Astrocyte (in vitro differentiated cells and primary cell): Measurements from ENCODE around the gene RGS8. TPM values are rescaled to one million over a fixed set of nuclear protein-coding genes. Genes with fewer than 3 reads are reported as not detected.

Experiments used
- DNase-seq: peaks from one replicate; pipeline ENCODE4 v3.0.0-alpha.2; 2010; ENCODE audit warnings: low read depth
- FAIRE-seq: peaks from 2 replicates; lab custom pipeline; 2011; peaks lifted over from hg19 to GRCh38; lab: Jason Lieb, UNC
- H2AFZ ChIP-seq: 2 replicates; pipeline ENCODE4 v1.6.0; 2012; ENCODE audit warnings: low read depth, low read length, inconsistent platforms
- H3K27ac ChIP-seq: 2 replicates; pipeline ENCODE4 v1.5.1; 2011; ENCODE audit warnings: low read depth, low read length, inconsistent platforms
- H3K27me3 ChIP-seq: 2 replicates; pipeline ENCODE4 v1.6.0; 2011; ENCODE audit warnings: low read length, inconsistent platforms; ENCODE audit not compliant: insufficient read depth
- H3K36me3 ChIP-seq: 2 replicates; pipeline ENCODE4 v1.5.1; 2011; ENCODE audit warnings: low read length, inconsistent platforms; ENCODE audit not compliant: insufficient read depth
- H3K4me1 ChIP-seq: 2 replicates; pipeline ENCODE4 v1.5.1; 2011; ENCODE audit warnings: low read length, inconsistent platforms; ENCODE audit not compliant: insufficient read depth
- H3K4me2 ChIP-seq: 2 replicates; pipeline ENCODE4 v1.6.0; 2012; ENCODE audit warnings: low read length, inconsistent platforms
- H3K4me3 ChIP-seq: 2 replicates; pipeline ENCODE4 v1.5.1; 2011; ENCODE audit warnings: low read depth, mild to moderate bottlenecking, low read length, inconsistent platforms; ENCODE audit not compliant: insufficient read depth
- H3K79me2 ChIP-seq: 2 replicates; pipeline ENCODE4 v1.6.0; 2012; ENCODE audit warnings: mild to moderate bottlenecking, low read length, inconsistent platforms; ENCODE audit not compliant: insufficient read depth
- H3K9ac ChIP-seq: 2 replicates; pipeline ENCODE4 v1.6.0; 2012; ENCODE audit warnings: mild to moderate bottlenecking, low read length, inconsistent platforms
- H3K9me3 ChIP-seq: 2 replicates; pipeline ENCODE4 v1.5.1; 2012; ENCODE audit warnings: low read depth, mild to moderate bottlenecking, low read length, inconsistent platforms; ENCODE audit not compliant: insufficient read depth
- H4K20me1 ChIP-seq: 2 replicates; pipeline ENCODE4 v1.6.0; 2012; ENCODE audit warnings: low read length, inconsistent platforms; ENCODE audit not compliant: insufficient read depth
- H3K27ac Mint-ChIP-seq: one replicate; pipeline ENCODE4 v1.8.0; 2021; ENCODE audit warnings: mild to moderate bottlenecking, mixed read lengths; ENCODE audit not compliant: unreplicated experiment
- H3K27me3 Mint-ChIP-seq: one replicate; pipeline ENCODE4 v1.8.0; 2021; ENCODE audit warnings: low read depth, mixed read lengths; ENCODE audit not compliant: unreplicated experiment
- H3K36me3 Mint-ChIP-seq: one replicate; pipeline ENCODE4 v1.8.0; 2021; ENCODE audit warnings: low read depth, mixed read lengths; ENCODE audit not compliant: unreplicated experiment
- H3K4me1 Mint-ChIP-seq: one replicate; pipeline ENCODE4 v1.8.0; 2021; ENCODE audit warnings: low read depth, mixed read lengths; ENCODE audit not compliant: unreplicated experiment
- H3K4me3 Mint-ChIP-seq: one replicate; pipeline ENCODE4 v1.8.0; 2021; ENCODE audit warnings: mild to moderate bottlenecking, moderate library complexity, mixed read lengths; ENCODE audit not compliant: unreplicated experiment
- H3K9me3 Mint-ChIP-seq: one replicate; pipeline ENCODE4 v1.8.0; 2021; ENCODE audit warnings: mild to moderate bottlenecking, mixed read lengths; ENCODE audit not compliant: unreplicated experiment
- CTCF ChIP-seq: IDR thresholded peaks from 2 replicates; pipeline ENCODE4 v1.5.1; 2011; ENCODE audit warnings: low read depth, mild to moderate bottlenecking, inconsistent platforms, low read length, moderate library complexity; ENCODE audit not compliant: insufficient read depth
- EZH2 ChIP-seq: IDR thresholded peaks from 2 replicates; pipeline ENCODE4 v1.6.1; 2012; ENCODE audit warnings: mild to moderate bottlenecking, low read length, inconsistent platforms; ENCODE audit not compliant: insufficient read depth
- total RNA-seq: library from RNA; stranded (reverse); gene quantifications from 2 replicates; pipeline ENCODE4 v1.2.1, GENCODE V29; 2021

Gene RGS8
- total RNA-seq, 1 donor from 2014 or later, result 0.09 TPM

DNA sequence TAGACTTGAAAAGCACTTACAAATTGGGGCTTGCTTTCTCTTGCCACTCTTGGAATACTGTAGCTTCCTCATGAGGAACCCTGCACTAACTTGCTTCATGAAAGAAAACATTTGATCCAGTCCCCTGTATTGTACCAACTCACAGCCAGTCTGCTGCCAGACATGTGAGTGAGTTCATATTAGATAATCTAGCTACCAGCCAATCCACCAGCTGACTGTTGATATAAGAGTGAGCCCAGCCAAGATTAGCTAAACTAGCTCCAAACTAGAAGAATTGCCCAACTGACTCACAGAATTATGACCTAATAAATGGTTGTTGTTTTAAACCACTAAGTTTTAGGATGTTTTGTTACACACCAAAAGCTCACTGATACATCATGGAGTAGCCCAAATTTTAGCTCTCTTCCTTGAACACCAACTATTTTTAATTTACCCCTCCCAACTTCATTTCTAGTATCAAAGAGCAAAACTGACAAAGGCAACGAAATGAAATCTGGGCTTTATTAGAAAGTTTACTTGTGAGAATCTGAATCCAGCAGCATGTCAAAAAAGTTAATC is 6.6 kb upstream of the RGS8 start:
- Histone ChIP-seq H3K9me3 (no peaks in the 10 kb centered on the region), H3K36me3 (no peaks in the 10 kb centered on the region), H3K27me3 (peaks cover 2% of the 10 kb centered on the region), H3K79me2 (no peaks in the 10 kb centered on the region), H3K4me2 (no peak overlapping the region), H2AFZ (no peak overlapping the region), H3K9ac (no peak overlapping the region), H3K4me3 (no peak overlapping the region), H3K4me1 (no peaks in the 10 kb centered on the region), H4K20me1 (no peaks in the 10 kb centered on the region), H3K27ac (no peak overlapping the region)
- DNase-seq, result no peak
- Mint-ChIP-seq H3K9me3 (peaks cover 5% of the 10 kb centered on the region), H3K36me3 (no peaks in the 10 kb centered on the region), H3K27ac (no peak overlapping the region), H3K4me1 (peaks cover 2% of the 10 kb centered on the region), H3K27me3 (peaks cover 6% of the 10 kb centered on the region), H3K4me3 (no peak overlapping the region)
- TF ChIP-seq EZH2, result no peak
- TF ChIP-seq CTCF, result no peak
- FAIRE-seq, result no peak

GRCh38 chr1:182688436-182689205 is 4.2 kb upstream of the RGS8 start:
- Histone ChIP-seq H3K27me3 (peaks cover 4% of the 10 kb centered on the region), H3K4me3 (no peak overlapping the region), H3K9ac (no peak overlapping the region), H3K27ac (no peak overlapping the region), H2AFZ (no peak overlapping the region), H4K20me1 (no peaks in the 10 kb centered on the region), H3K9me3 (no peaks in the 10 kb centered on the region), H3K4me1 (no peaks in the 10 kb centered on the region), H3K4me2 (no peak overlapping the region), H3K79me2 (no peaks in the 10 kb centered on the region), H3K36me3 (no peaks in the 10 kb centered on the region)
- Mint-ChIP-seq H3K27me3 (peaks cover 11% of the 10 kb centered on the region), H3K4me3 (no peak overlapping the region), H3K36me3 (no peaks in the 10 kb centered on the region), H3K27ac (no peak overlapping the region), H3K9me3 (peaks cover 4% of the 10 kb centered on the region), H3K4me1 (peaks cover 2% of the 10 kb centered on the region)
- TF ChIP-seq EZH2 (no peak), CTCF (no peak)
- DNase-seq (no peak), FAIRE-seq (no peak)

DNA sequence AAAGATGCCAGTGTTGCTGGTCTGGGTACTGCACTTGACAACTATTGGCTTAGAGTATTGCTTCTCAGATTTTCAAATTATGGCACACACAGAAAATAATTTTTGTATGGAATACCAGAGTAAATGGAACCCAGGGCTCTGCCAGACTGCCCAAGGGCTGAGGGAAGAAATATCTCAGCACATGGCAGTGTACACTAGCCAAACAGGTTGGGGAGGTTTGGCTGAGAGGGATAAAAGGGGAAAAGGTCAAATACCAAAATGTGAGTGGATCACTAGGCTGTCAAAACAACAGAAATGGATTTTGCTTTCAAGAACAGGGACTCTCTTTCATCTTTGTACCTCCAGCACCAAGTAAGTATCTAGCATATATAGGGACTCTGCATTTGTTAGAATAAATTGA is 3.0 kb upstream of the RGS8 start:
- Mint-ChIP-seq H3K27ac (no peak overlapping the region), H3K9me3 (peaks cover 2% of the 10 kb centered on the region), H3K27me3 (peaks cover 11% of the 10 kb centered on the region), H3K4me3 (no peak overlapping the region), H3K4me1 (peaks cover 2% of the 10 kb centered on the region), H3K36me3 (no peaks in the 10 kb centered on the region)
- H3K27me3 ChIP-seq, result peaks cover 4% of the 10 kb centered on the region
- FAIRE-seq, result no peak
- H3K27ac ChIP-seq, result no peak overlapping the region
- H2AFZ ChIP-seq, result no peak overlapping the region
- H3K9ac ChIP-seq, result no peak overlapping the region
- no peaks in the 10 kb centered on the region for H3K9me3 ChIP-seq
- no peaks in the 10 kb centered on the region for H3K79me2 ChIP-seq
- H3K4me3 ChIP-seq, result no peak overlapping the region
- H3K36me3 ChIP-seq, result no peaks in the 10 kb centered on the region
- no peaks in the 10 kb centered on the region for H3K4me1 ChIP-seq
- no peaks in the 10 kb centered on the region for H4K20me1 ChIP-seq
- no peak for DNase-seq
- TF ChIP-seq CTCF (no peak), EZH2 (no peak)
- no peak overlapping the region for H3K4me2 ChIP-seq
